ENCODE results near the gene CSH1.
"Not testable (repeated sequence)": the region's sequence is repeated elsewhere in the genome, so short reads cannot be mapped to it uniquely, and the experiment has no call there.

The CSH1 gene

GRCh38 chr17:63904796-63905195 is 8.4 kb upstream of the CSH1 start:
- not testable (repeated sequence) for DNase-seq (ENCODE audit: low read depth in 2 of 2)

GRCh38 chr17:63903787-63904201 is 7.4 kb upstream of the CSH1 start:
- not testable (repeated sequence) for DNase-seq (ENCODE audit: low read depth in 2 of 2)

- DNase-seq (ENCODE audit: low read depth in 2 of 2), result not testable (repeated sequence)
These were observed 5.6 kb upstream of the CSH1 start for GRCh38 chr17:63901971-63902370.

DNA sequence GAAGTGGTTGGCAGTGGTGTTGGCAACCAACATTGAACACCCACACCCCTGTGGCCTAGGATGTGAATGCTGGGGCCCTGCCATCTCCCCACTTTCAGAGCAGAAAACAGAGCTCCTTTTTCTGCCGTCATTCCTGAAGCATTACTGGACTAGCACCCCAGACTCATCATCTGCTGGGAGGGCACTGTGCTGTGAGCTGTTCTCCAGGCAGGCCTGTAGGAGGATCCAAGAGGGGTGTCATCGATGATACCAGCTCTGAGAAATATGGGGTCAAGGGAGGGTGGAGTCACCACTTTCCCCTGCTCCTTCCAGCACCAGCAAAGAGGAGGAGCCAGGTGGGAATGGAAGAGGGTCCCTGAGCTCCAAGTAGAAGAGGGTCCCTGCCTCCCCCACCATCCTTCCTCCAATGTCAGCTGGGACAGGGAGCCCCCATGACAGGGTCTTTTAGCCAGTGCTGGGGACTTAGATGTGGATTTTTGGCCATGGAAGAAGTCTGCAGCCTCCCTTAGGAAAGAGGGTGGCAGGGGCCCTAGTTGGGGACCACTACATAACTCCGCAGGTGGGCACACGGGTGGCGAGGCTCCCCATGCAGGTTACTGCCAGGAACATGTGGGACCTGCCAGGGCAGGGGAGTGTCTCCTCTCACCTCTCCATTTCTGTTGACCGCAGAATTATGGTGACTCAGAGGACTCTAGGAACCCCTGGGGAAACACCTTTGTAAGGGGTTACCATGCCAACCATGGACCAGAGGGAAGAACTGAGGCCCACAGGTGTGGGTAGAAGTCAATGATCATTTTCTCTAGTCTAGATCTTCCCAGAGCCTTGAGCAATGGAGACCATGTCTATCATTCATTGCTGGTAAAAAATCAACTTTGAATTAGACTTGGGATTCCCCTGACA is 2.8 kb upstream of the CSH1 start:
- DNase-seq (ENCODE audit: low read depth in 2 of 2), result not testable (repeated sequence)

GRCh38 chr17:63894821-63895220 is 1.6 kb downstream of the CSH1 start:
- DNase-seq (ENCODE audit: low read depth in 2 of 2), result not testable (repeated sequence)

DNA sequence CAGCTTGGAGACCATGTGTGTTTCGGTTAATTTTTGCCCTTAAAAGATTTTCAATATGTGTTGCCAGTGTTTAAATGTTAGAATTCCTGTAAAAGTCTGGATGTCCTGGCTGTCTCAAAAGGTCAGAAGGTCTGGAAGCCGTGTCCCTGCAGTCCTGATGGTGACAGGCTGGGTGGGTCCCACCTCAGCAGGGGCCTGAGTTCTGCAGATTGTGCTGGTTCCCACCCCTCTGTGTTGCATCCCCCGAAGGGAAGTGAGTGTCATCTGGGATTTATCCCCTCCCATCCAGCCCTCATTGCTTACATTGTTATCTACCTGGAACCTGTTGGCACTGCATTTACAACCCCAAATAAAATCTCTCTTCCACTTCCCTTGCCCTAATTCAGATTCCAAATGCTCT is 2.4 kb downstream of the CSH1 start:
- DNase-seq (ENCODE audit: low read depth in 2 of 2), result not testable (repeated sequence)

GRCh38 chr17:63892316-63893037 is 3.9 kb downstream of the CSH1 start:
- not testable (repeated sequence) for DNase-seq (ENCODE audit: low read depth in 2 of 2)

DNA sequence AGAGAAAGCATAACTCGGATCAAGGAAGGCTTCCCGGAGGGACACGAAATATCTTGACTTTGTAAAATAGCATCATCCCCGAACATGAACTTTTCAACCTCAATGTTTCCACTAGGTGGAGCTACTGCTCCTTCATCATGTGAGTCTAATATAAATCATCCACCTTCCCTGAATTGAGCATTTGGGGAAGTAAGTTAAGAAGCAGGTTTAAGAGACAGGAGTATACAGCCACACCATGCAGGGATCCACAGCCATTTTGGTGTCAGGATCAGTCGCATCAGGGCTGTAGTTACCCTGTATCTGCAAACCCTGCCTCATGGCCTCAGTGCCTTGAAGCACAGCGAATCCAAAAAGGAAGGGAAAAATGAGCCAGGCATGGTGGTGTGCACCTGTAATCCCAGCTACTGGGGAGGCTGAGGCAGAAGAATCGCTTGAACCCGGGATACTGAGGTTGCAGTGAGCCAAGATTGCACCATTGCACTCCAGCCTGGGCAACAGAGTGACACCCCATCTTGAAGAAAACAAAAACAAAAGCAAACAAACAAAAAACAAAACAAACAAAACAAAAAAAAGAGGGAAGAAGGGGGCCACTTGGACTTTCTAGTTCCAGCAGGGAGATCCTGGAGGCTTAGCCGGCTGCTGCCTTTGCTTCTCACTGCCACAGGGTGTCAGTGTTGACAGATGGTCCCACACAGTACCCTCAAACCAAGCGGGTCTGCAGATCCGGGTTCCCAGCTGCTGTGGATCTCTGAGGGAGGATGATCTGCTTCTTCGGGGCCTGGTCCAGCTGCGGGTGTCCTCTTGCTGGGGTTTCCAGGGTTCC is 7.1 kb downstream of the CSH1 start:
- DNase-seq (ENCODE audit: low read depth in 2 of 2), result not testable (repeated sequence)

- not testable (repeated sequence) for DNase-seq (ENCODE audit: low read depth in 2 of 2)
These were observed 11.3 kb downstream of the CSH1 start for GRCh38 chr17:63885119-63885518.

DNA sequence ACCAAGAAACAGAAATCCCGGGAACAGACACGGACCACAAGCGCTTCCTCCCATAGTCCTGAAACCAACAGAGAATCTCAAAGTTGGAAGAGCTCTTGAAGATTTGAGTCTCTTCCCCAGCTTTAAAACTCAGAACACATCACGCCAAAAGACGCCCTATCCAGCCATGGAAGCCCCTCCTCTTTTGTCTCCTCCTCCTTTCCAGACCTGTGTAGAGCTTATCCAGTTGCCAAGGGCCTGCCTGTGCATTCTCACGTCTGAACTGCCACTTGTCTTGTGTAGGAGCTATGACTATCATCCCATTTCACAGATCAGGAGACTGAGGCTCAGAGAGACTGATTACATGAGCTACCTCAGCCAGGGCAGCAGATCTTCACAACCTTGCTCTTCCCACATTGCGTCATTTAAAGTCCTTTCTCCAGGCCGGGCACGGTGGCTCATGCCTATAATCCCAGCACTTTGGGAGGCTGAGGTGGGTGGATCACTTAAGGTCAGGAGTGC is 13.7 kb downstream of the CSH1 start:
- DNase-seq (ENCODE audit: low read depth in 2 of 2), result not testable (repeated sequence)

- DNase-seq (ENCODE audit: low read depth in 2 of 2), result peak; percentile 14 to 23
These were observed 14.3 kb downstream of the CSH1 start, which contains the start of gene GH2 for GRCh38 chr17:63881935-63882601. TSS of gene GH2 (minus strand) at chr17:63881944. CDS start at chr17:63881801, 143 bp downstream.

- not testable (repeated sequence) for DNase-seq (ENCODE audit: low read depth in 2 of 2)
These were observed 15.0 kb downstream of the CSH1 start for GRCh38 chr17:63881337-63881736.

DNA sequence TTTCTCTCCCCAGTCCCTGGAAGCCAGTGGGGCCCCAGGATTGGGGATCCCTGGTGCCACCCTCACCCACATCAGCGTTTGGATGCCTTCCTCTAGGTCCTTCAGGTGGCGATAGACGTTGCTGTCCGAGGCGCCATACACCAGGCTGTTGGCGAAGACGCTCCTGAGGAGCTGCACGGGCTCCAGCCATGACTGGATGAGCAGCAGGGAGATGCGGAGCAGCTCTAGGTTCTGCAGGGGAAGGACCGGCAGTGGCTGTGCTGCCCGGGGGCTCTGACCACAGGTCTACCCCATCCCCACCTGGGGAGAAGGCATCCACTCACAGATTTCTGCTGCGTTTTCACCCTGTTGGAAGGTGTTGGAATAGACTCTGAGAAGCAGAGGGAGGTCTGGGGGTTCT is 15.7 kb downstream of the CSH1 start:
- no peak for DNase-seq (ENCODE audit: low read depth in 2 of 2)

DNA sequence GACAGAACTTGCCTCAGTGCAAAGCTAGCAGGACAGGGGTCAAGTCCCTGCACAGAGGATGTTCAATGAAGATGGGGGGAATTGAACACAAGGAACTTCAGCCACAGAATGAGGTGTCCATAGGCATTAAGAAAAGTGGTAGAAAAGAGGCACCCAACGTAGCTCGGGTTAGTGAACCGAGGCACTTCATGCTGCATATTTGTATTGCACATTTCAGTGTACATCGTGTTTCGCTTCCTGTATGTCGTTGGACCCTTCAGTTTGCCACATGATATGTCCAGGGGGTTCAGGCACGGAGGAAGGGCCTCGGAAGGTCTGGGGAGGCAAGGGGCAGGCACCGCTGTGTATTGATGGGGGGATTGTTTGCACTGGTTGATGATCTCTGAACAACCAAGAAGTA is 18.0 kb downstream of the CSH1 start:
- DNase-seq (ENCODE audit: low read depth in 2 of 2), result not testable (repeated sequence)

GRCh38 chr17:63874693-63875092 is 21.7 kb downstream of the CSH1 start:
- not testable (repeated sequence) for DNase-seq (ENCODE audit: low read depth in 2 of 2)

DNA sequence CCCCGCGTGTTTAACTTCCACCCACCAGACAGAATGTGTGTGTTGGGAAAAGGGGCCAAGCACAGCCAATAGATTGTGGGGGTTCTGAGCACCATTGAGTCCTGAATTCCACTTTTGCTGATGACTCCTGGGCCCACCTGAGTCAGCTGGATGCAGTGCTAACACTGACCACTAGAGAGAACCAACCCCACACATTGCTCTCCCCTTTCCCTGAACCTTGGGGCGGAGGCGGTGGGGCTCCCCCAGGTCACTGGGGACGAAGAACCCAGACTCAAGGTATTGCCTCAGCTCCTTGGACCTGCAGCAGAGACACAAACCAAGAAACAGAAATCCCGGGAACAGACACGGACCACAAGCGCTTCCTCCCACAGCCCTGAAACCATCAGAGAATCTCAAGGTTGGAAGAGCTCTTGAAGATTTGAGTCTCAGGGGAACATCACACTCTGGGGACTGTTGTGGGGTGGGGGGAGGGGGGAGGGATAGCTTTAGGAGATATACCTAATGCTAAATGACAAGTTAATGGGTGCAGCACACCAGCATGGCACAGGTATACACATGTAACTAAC is 22.2 kb downstream of the CSH1 start:
- not testable (repeated sequence) for DNase-seq (ENCODE audit: low read depth in 2 of 2)

- not testable (repeated sequence) for DNase-seq (ENCODE audit: low read depth in 2 of 2)
These were observed 22.8 kb downstream of the CSH1 start, which contains the start of gene CSH2 for GRCh38 chr17:63873577-63873976. TSS of gene CSH2 (minus strand) at chr17:63873677. CDS start at chr17:63873614, 63 bp downstream.

- DNase-seq (ENCODE audit: low read depth in 2 of 2), result not testable (repeated sequence)
These were observed 24.6 kb downstream of the CSH1 start for GRCh38 chr17:63871646-63872365.

GRCh38 chr17:63870292-63870665 is 26.1 kb downstream of the CSH1 start:
- DNase-seq (ENCODE audit: low read depth in 2 of 2), result not testable (repeated sequence)
